ENCODE results near the gene RBMS3.

Gene RBMS3

DNA sequence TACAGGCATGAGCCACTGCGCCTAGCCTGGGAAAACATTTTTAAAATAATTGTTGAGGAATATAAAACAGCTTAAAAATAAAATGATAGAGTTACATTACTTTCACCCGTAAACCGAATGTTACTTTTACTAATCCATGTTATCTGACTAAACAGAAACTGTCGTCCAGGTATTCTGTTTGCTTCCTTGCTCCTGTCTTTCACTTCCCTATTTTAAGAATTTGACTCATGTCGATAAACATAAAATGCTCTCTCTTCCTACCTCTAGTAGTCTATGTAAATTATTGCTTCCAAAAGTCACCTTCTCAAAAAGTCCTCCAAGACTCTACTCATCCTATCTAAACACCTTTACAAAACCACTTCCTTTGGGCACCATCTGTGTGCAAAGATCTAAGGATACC lies 216.4 kb downstream of the RBMS3 start:
- Histone ChIP-seq H3K9ac (ENCODE audit: low read length) (no peak overlapping the region), H3K36me3 (ENCODE audit: control insufficient read depth, insufficient read depth, low read length) (no peaks in the 10 kb centered on the region), H3K27ac (ENCODE audit: low read depth, low read length) (no peak overlapping the region), H3K27me3 (ENCODE audit: control insufficient read depth, insufficient read depth, low read length) (no peaks in the 10 kb centered on the region), H3K4me1 (ENCODE audit: control insufficient read depth, insufficient read depth, low read length) (no peaks in the 10 kb centered on the region), H3K4me3 (ENCODE audit: low read length) (no peak overlapping the region)

DNA sequence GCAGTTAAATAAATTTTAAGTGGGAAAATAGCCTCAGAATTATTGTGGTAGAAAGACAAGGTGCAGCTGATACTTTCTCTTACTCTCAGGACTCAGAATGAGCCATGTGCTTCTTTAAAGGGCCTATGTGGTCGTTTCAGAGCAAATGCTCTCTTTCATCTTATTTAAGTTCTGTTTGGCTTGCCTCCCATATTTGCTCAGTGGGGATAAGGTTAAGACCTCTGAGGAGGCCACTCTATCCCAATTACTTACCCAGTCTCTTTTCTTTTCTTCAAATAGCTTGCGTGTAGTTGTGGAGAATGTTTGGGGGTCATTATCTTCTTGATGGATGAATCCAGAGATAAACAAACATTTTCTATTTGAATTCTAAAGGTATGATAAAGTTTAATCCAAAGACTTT lies 221.9 kb downstream of the RBMS3 start:
- H3K27me3 ChIP-seq (ENCODE audit: control insufficient read depth, insufficient read depth, low read length): no peaks in the 10 kb centered on the region
- H3K4me3 ChIP-seq (ENCODE audit: low read length): no peak overlapping the region
- peaks cover 9% of the 10 kb centered on the region for H3K4me1 ChIP-seq (ENCODE audit: control insufficient read depth, insufficient read depth, low read length)
- no peak overlapping the region for H3K9ac ChIP-seq (ENCODE audit: low read length)
- H3K27ac ChIP-seq (ENCODE audit: low read depth, low read length): no peak overlapping the region
- no peaks in the 10 kb centered on the region for H3K36me3 ChIP-seq (ENCODE audit: control insufficient read depth, insufficient read depth, low read length)

DNA sequence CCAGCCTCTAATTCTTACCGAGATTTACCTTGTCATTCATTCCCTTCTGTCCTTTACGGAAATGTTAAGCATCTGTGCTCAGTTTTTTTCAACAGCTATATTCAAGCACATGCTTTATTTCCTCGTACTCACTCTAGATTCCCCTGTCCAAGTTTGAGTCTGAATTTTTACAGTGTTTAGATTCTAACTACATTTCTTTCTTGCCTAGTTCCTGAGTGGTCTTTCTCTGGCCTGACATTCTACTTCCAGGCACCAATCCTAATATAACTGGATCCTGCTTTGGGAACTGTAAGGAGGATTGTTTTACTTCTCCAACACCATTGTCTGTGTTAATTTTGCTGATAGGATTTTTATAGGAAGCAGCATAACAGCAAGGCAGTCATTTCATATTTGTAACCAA lies 222.4 kb downstream of the RBMS3 start:
- Histone ChIP-seq H3K27me3 (ENCODE audit: control insufficient read depth, insufficient read depth, low read length) (no peaks in the 10 kb centered on the region), H3K9ac (ENCODE audit: low read length) (no peak overlapping the region), H3K4me3 (ENCODE audit: low read length) (no peak overlapping the region), H3K4me1 (ENCODE audit: control insufficient read depth, insufficient read depth, low read length) (peaks cover 9% of the 10 kb centered on the region), H3K36me3 (ENCODE audit: control insufficient read depth, insufficient read depth, low read length) (no peaks in the 10 kb centered on the region), H3K27ac (ENCODE audit: low read depth, low read length) (peak overlapping the region; percentile 71)

DNA sequence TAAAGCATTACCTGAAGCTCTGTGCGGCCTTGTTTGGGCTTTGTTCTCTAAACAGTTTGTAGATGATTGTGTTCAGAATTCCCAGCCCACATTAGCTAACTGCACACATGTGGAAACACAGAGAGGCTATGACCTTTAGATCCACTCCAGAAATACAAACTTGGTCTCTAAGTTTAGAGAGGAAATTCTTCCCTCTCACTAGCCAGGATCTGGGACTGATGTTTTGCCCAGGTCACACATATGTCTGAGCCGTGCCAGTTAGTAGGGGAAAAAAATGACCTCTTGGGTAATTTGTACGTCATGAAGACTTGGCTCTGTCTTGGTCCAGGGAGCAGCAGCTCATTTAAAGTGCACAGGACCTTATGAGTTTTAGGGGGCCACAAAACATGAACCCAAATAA lies 223.1 kb downstream of the RBMS3 start:
- Histone ChIP-seq H3K4me3 (ENCODE audit: low read length) (no peak overlapping the region), H3K36me3 (ENCODE audit: control insufficient read depth, insufficient read depth, low read length) (no peaks in the 10 kb centered on the region), H3K4me1 (ENCODE audit: control insufficient read depth, insufficient read depth, low read length) (peaks cover 9% of the 10 kb centered on the region), H3K27me3 (ENCODE audit: control insufficient read depth, insufficient read depth, low read length) (no peaks in the 10 kb centered on the region), H3K27ac (ENCODE audit: low read depth, low read length) (peak overlapping the region; percentile 71), H3K9ac (ENCODE audit: low read length) (no peak overlapping the region)

DNA sequence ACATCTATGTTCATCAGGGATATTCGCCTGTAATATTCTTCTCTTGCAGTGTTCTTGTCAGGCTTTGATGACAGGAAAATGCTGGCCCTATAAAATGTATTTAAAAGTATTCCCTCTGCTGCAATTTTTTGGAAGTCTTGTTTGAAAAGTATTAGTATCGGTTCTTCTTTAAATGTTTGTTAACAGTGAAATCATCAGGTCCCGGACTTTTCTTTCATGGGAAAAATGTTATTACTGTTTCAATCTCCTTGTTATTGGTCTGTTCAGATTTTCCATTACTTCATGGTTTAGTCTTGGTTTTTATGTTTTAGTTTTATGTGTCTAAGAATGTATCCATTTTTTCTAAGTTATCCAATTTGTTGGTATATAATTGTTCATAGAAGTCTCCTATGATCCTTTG lies 225.6 kb downstream of the RBMS3 start:
- Histone ChIP-seq H3K36me3 (ENCODE audit: control insufficient read depth, insufficient read depth, low read length) (no peaks in the 10 kb centered on the region), H3K27ac (ENCODE audit: low read depth, low read length) (no peak overlapping the region), H3K4me3 (ENCODE audit: low read length) (no peak overlapping the region), H3K27me3 (ENCODE audit: control insufficient read depth, insufficient read depth, low read length) (no peaks in the 10 kb centered on the region), H3K9ac (ENCODE audit: low read length) (no peak overlapping the region), H3K4me1 (ENCODE audit: control insufficient read depth, insufficient read depth, low read length) (peaks cover 9% of the 10 kb centered on the region)

DNA sequence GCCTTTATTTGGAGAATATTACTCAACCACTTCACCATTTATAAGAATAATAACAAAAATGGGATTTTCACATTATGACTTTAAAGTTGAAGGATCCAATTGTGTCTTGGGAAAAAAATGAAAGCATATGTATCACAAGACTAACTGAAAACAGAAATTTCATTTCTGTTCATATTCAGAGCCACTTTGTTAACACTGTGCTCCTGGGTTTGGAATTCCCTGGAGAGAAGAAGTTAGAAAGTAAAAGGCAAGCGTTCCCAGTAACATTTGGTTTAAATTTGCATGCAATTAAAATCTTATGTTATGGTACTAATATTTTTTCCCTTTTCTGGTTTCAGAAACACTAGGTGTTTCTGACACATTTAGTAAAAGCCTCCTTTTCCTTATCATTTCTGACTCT lies 230.8 kb downstream of the RBMS3 start:
- no peak overlapping the region for H3K4me3 ChIP-seq (ENCODE audit: low read length)
- H3K27me3 ChIP-seq (ENCODE audit: control insufficient read depth, insufficient read depth, low read length): no peaks in the 10 kb centered on the region
- no peaks in the 10 kb centered on the region for H3K36me3 ChIP-seq (ENCODE audit: control insufficient read depth, insufficient read depth, low read length)
- peaks cover 3% of the 10 kb centered on the region for H3K4me1 ChIP-seq (ENCODE audit: control insufficient read depth, insufficient read depth, low read length)
- H3K27ac ChIP-seq (ENCODE audit: low read depth, low read length): no peak overlapping the region
- no peak overlapping the region for H3K9ac ChIP-seq (ENCODE audit: low read length)

DNA sequence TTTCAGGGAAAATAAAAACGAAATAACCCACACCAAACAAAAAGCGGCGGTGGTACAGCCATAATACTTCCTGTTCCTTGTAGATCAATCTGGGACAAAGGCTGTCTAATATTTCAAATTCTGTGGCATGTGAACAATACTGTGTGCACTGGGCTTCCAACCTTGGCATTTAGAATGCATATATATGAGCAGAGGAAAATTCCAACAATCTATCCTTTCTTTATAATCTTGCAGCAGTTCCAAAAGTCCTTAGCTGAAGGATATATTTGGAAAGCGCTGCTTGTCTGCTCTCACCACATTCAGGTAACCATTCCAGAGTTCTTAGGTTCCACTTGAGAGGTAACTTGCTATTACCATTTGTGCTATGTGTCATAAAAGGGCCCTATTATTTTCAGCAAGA lies 231.8 kb downstream of the RBMS3 start:
- Histone ChIP-seq H3K9ac (ENCODE audit: low read length) (no peak overlapping the region), H3K27ac (ENCODE audit: low read depth, low read length) (no peak overlapping the region), H3K4me3 (ENCODE audit: low read length) (no peak overlapping the region), H3K27me3 (ENCODE audit: control insufficient read depth, insufficient read depth, low read length) (no peaks in the 10 kb centered on the region), H3K4me1 (ENCODE audit: control insufficient read depth, insufficient read depth, low read length) (peaks cover 3% of the 10 kb centered on the region), H3K36me3 (ENCODE audit: control insufficient read depth, insufficient read depth, low read length) (no peaks in the 10 kb centered on the region)

DNA sequence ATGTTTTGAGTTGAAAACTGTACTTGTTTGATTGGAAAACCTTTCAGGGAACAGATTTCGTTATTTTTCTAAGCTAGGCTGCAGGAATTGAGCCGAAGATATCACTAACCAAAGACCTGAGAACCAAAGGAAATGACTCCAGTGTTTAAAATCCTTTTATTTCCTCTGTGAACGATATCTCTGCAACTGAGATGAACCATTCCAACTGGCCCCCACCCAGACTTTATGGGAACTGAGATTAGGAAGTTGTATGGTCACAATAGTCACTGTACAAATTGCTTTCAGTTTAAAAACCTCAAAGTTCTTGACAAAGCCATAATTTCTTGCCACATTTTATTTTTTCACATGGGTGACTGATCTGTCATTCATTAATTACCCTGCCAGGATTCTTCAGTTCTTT lies 232.4 kb downstream of the RBMS3 start:
- no peaks in the 10 kb centered on the region for H3K27me3 ChIP-seq (ENCODE audit: control insufficient read depth, insufficient read depth, low read length)
- no peak overlapping the region for H3K4me3 ChIP-seq (ENCODE audit: low read length)
- H3K9ac ChIP-seq (ENCODE audit: low read length): no peak overlapping the region
- no peak overlapping the region for H3K27ac ChIP-seq (ENCODE audit: low read depth, low read length)
- H3K36me3 ChIP-seq (ENCODE audit: control insufficient read depth, insufficient read depth, low read length): no peaks in the 10 kb centered on the region
- H3K4me1 ChIP-seq (ENCODE audit: control insufficient read depth, insufficient read depth, low read length): peaks cover 3% of the 10 kb centered on the region

DNA sequence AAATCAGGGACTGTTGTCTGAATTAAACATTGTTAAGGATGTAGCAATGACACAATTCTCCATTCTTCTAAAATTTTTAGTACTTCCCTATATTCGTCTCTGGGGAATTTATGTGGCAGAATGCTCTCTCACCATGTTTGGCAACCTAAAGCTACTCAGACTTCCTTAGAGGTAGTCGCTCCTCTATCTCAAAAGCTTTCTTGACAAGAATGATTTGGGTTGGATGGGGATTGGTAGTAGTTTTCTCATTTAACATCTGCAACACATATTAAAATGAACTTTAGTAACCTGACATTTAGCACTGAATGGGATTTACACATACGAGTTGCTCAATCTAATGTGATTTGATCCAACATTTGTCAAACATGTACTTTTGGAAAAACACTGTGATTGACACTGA lies 233.3 kb downstream of the RBMS3 start:
- no peak overlapping the region for H3K4me3 ChIP-seq (ENCODE audit: low read length)
- no peaks in the 10 kb centered on the region for H3K36me3 ChIP-seq (ENCODE audit: control insufficient read depth, insufficient read depth, low read length)
- peaks cover 3% of the 10 kb centered on the region for H3K4me1 ChIP-seq (ENCODE audit: control insufficient read depth, insufficient read depth, low read length)
- H3K9ac ChIP-seq (ENCODE audit: low read length): no peak overlapping the region
- H3K27ac ChIP-seq (ENCODE audit: low read depth, low read length): no peak overlapping the region
- no peaks in the 10 kb centered on the region for H3K27me3 ChIP-seq (ENCODE audit: control insufficient read depth, insufficient read depth, low read length)

DNA sequence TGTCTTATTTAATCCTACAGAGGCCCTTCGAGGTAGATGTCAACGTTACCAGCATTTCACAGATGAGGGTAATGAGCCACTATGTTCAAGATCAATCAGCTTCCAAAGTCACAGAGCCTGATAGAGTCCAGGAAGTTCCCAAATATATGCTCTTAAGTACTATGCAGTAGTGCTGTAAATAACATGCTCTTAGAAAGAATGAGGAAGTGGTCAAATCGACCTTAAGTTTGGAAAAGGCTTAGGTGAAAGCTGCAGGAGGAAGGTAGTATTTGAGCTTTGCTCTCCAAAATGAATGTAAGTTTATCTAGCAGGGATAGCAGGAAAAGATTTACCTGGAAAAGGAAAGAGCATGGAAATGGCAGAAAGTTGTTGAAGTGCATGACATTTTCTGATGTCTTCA lies 234.0 kb downstream of the RBMS3 start:
- no peaks in the 10 kb centered on the region for H3K27me3 ChIP-seq (ENCODE audit: control insufficient read depth, insufficient read depth, low read length)
- H3K4me3 ChIP-seq (ENCODE audit: low read length): no peak overlapping the region
- no peak overlapping the region for H3K9ac ChIP-seq (ENCODE audit: low read length)
- no peaks in the 10 kb centered on the region for H3K36me3 ChIP-seq (ENCODE audit: control insufficient read depth, insufficient read depth, low read length)
- H3K27ac ChIP-seq (ENCODE audit: low read depth, low read length): no peak overlapping the region
- H3K4me1 ChIP-seq (ENCODE audit: control insufficient read depth, insufficient read depth, low read length): peaks cover 3% of the 10 kb centered on the region

DNA sequence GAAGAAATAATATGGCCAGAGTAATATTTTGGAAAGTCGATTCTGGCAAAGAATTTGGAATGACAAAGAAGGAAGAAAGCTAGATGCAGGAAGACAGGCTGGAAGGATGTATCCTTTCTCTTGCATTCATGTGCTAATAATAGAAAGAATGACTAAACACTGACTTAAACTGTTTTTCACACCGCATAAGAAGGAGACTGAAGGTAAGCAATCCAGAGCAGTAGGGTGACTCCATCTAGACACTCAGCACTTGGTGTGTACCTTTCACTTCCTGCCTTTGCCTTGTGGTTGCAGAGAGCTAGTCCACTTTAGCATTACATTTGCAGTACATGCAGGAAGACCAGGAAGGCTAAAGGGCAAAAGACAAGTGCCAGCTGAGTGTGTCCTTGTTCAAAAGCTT lies 234.6 kb downstream of the RBMS3 start:
- no peak overlapping the region for H3K4me3 ChIP-seq (ENCODE audit: low read length)
- no peaks in the 10 kb centered on the region for H3K27me3 ChIP-seq (ENCODE audit: control insufficient read depth, insufficient read depth, low read length)
- no peak overlapping the region for H3K27ac ChIP-seq (ENCODE audit: low read depth, low read length)
- H3K9ac ChIP-seq (ENCODE audit: low read length): no peak overlapping the region
- H3K4me1 ChIP-seq (ENCODE audit: control insufficient read depth, insufficient read depth, low read length): peaks cover 3% of the 10 kb centered on the region
- H3K36me3 ChIP-seq (ENCODE audit: control insufficient read depth, insufficient read depth, low read length): no peaks in the 10 kb centered on the region

DNA sequence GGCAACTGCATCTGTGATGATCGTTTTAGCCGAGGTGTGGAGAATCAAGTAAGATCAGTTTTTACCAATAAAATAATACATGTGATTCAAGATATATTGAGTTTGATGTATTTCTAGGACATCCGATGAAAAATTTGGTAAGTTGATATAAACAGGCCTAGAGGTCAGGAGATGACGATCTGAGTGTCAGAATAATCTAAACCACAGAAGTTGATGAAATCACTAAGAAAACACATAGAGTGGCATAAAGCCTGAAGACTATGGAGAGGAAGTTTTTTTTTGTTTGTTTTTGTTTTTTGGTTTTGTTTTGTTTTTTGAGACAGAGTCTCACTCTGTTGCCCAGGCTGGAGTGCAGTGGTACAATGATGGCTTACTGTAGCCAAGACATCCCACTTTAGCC lies 235.3 kb downstream of the RBMS3 start:
- peaks cover 3% of the 10 kb centered on the region for H3K4me1 ChIP-seq (ENCODE audit: control insufficient read depth, insufficient read depth, low read length)
- no peak overlapping the region for H3K9ac ChIP-seq (ENCODE audit: low read length)
- no peaks in the 10 kb centered on the region for H3K27me3 ChIP-seq (ENCODE audit: control insufficient read depth, insufficient read depth, low read length)
- H3K4me3 ChIP-seq (ENCODE audit: low read length): no peak overlapping the region
- no peaks in the 10 kb centered on the region for H3K36me3 ChIP-seq (ENCODE audit: control insufficient read depth, insufficient read depth, low read length)
- no peak overlapping the region for H3K27ac ChIP-seq (ENCODE audit: low read depth, low read length)

DNA sequence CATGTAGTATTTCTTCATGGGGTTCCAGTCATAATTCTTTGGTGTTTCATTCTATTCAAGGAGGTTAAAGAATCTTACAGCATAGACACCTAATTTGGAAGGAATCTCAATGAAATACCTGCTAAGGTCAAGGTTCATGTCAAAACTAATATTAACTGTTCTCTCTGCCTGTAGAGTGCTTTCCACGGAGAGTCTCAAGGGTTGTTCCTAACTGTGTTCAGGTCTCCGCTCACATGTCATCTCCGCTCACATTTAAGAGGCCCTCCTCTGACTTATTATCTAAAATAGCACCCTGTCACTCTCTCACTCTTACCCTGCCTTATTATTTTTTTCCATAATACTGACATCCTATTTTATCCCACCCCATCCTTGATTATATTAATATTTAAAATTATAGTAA lies 239.9 kb downstream of the RBMS3 start:
- Histone ChIP-seq H3K4me1 (ENCODE audit: control insufficient read depth, insufficient read depth, low read length) (peaks cover 4% of the 10 kb centered on the region), H3K4me3 (ENCODE audit: low read length) (no peak overlapping the region), H3K27me3 (ENCODE audit: control insufficient read depth, insufficient read depth, low read length) (no peaks in the 10 kb centered on the region), H3K27ac (ENCODE audit: low read depth, low read length) (no peak overlapping the region), H3K36me3 (ENCODE audit: control insufficient read depth, insufficient read depth, low read length) (no peaks in the 10 kb centered on the region), H3K9ac (ENCODE audit: low read length) (no peak overlapping the region)

DNA sequence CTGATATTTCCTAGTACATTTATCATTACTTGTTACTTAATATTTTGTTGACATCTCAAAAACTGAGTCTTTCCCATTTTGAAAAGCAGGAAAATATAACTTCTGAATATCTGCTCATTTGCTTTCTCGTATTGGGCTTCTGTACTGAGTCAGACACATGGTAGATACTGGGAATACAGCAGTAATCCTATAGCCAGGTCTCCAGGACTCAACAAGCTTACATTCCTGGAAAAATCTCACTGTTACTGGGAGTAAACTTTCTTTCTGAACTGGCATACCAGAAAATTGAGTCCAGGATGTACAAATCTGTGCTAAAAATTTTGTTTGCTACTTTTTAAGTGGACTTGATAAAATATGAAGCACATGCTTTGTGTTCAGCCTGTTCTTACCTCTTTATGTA lies 240.4 kb downstream of the RBMS3 start:
- H3K27ac ChIP-seq (ENCODE audit: low read depth, low read length): no peak overlapping the region

More for the DNA sequence above, 240.4 kb downstream of the RBMS3 start:
- Histone ChIP-seq H3K36me3 (ENCODE audit: control insufficient read depth, insufficient read depth, low read length) (no peaks in the 10 kb centered on the region), H3K4me3 (ENCODE audit: low read length) (no peak overlapping the region), H3K27me3 (ENCODE audit: control insufficient read depth, insufficient read depth, low read length) (no peaks in the 10 kb centered on the region), H3K9ac (ENCODE audit: low read length) (no peak overlapping the region), H3K4me1 (ENCODE audit: control insufficient read depth, insufficient read depth, low read length) (peaks cover 4% of the 10 kb centered on the region)
